CD4-positive, alpha-beta T cell treated with Interleukin-10 for 1 hour (primary cell): Measurements from ENCODE around the gene PDCD4.
A peak's percentile ranks its signal among the peaks of the same experiment; 100 is the strongest.

ENCODE experiments used
- DNase-seq: peaks from one replicate; pipeline ENCODE4 v3.0.0-alpha.2; 2020

The PDCD4 gene

DNA sequence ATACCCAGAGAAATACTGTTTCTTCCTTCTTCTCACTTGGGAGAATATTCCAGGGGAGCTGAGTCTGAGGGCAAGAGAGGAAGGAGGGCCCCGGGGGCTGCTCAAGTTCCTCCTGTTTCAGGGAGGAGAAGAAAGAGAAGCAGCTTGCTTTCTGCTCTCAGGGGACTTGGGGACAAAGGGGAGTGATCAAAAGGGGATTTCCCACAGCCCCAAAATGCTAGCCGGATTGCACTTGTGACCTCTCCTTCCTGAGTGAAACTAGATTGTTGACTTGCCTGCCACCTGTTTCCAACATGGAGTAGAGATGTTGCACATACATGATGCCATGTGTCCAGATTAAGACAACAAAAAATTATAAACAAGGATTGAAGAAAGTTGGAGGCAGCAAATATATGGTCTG, 28.7 kb upstream of the PDCD4 start:
- DNase-seq = peak; percentile 70

DNA sequence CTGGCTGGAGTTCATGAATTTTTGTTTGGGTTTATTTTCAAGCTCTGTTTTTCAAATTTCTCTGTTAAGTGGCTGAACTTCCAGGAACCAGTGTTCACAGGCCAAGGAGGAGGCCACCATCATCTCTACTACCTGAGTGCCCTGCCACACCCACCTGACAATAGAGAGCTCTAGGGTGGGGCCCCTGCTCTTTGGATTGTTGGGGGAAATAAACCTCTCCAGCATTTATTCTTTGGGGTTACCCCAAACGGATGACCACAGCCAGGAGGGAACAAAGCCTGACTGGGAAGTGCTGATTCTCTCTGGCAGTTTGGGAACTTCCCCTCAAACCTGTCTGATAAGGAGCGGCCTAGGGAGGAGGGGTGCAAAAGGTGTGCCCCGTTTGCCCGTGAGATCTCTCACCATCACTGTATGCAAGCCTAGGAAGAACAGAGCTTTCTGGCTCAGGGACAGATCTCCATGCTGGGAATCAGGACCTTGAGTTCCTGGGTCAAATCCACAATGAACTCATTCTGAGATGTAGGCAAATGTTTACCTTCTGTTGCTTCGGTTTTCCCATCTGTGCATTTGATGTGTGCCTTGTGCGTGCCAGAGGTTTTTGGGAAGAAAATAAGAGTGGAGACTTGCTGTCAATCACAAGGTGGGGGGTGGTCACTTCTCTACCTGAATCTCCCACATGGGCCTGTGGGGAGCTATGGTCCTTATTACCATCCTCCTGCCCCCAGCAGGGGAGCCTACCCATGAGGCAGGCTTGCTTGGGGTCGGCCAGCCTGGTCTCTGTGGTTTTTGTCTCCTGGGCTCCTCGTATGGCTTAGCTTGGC, 27.7 kb upstream of the PDCD4 start:
- DNase-seq = no peak

DNA sequence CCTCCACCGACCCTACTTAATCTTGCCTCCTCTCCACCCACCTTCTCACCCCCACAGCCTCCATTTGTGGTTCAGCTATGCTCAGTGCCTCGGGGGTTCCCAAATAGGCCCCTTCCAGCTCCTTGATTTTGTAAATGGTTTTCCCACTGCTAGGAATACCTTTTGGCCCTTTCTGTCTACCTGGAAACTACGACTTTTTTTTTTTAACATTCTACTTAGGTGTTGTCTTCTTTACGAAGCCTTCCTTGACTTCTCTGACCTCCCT, 27.2 kb upstream of the PDCD4 start:
- DNase-seq = no peak

DNA sequence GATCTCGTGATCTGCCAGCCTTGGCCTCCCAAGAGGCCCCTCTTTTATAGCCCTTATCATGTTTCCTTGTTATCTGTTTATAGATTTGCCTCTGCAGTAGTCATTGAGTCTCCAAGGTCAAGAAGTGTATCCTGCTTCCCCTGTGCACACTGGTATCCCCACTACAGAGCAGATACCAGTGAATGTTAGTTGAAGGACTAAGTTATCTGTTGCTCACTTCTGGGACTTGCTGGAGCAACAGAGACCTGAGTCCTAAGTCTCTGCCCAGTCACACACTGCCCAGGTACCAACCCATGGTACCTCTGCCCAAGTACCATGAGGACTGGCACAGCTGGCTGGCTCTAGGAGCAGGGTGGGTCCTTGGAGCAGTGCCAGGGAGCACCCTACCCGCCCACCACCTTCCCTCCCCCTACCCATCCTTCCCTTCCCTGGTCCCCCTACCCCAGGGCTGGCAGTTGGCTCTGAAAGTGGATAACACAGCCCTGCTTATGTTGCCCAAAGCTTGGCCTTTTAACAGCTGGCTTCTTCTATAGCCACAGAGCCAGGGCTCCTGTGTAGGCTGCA, 26.5 kb upstream of the PDCD4 start:
- no peak for DNase-seq

DNA sequence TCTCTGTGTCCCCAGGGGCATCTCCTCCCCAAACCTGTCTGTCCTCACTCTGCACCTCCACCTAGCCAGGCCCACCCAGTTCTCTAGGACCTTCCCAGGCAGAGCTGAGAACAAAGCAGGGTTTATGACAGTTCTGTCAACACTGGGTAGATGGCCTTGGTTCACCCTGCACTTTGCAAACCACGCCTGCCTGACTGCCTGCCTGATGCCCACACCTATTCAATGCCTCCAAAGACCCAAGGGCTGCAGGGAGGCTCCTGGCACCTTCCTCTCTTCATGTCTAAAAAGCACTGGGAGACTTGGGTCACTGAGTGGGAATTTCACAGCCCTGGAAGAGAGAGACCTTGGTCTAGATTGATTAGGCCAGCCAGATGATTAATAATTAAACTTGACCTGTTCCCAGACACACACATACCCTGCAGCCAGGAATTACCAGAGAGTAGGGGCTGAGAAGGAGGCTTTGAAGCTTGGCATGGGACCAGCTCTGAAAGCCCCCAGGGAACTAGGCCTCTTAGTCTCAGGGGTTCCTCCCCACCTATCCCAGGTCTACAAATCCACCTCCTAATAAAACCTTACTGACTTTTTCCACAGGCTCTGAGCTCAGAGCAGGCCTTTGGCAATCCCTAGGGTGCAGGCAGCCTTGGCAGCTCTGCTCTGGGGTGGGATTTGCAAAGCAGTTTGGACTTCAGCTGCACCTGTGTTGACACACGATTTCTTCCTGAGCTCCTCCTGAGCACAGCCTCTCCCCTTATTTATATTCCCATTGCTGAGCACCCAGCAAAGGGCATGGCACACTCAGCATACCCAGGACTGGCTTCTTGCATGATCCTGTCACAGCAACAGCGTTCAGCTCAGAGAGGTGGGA, 25.7 kb upstream of the PDCD4 start:
- no peak for DNase-seq

DNA sequence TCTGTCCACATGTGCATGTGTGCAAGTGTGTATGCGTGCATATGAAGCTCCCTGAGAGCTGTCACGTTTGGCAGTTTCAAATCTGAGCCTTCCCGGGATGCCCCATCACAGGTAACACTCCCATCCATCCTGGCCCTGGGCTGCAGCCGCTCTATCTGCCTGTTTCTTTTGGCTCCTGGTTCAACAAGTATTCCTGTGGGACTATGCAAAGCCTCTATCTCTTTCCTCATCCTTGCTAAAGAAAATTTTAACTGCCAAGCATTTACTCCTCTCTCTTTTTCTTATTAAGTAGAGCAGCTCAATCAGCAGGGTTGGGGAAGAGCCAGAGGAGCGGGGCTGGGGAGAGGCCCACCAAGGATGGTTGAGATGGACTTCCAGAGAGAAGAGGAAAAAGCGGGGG, 24.4 kb upstream of the PDCD4 start:
- DNase-seq = no peak

DNA sequence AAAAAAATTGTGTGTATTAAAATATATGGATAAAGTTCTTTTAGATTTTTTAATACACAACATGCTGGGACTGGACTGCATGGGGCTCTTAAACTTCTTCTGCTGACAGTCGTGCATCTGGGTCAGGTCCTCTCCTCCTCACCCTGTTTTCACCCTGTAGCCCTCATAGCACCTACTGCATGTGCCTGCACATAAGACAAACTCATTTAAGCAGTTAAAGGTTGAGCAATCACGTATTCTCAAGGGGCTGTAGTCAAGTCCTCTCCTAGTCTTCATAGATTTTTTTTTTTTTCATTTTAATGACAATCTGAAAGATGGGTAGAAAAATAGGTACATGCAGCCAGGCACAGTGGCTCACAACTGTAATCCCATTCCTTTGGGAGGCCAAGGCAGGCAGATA, 23.6 kb upstream of the PDCD4 start:
- no peak for DNase-seq

DNA sequence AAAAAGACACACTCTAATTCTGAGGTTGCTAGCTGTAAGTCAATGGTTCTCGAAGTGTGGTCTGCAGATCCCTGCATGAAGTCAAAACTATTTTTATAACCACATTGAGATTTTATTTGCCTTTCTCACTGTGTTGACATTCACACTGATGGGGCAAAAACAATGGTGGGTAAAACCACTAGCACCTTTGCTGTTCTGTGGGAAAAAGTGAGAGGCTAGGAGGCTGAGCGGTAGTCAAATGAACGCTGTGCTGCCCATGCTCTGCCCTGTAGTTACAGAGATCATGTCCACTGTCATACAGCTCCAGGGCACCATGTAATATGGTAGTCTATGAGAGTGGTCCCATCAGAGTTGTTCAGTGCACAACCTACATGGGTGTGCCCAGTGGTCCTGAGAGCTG, 21.6 kb upstream of the PDCD4 start:
- peak; percentile 51 for DNase-seq

DNA sequence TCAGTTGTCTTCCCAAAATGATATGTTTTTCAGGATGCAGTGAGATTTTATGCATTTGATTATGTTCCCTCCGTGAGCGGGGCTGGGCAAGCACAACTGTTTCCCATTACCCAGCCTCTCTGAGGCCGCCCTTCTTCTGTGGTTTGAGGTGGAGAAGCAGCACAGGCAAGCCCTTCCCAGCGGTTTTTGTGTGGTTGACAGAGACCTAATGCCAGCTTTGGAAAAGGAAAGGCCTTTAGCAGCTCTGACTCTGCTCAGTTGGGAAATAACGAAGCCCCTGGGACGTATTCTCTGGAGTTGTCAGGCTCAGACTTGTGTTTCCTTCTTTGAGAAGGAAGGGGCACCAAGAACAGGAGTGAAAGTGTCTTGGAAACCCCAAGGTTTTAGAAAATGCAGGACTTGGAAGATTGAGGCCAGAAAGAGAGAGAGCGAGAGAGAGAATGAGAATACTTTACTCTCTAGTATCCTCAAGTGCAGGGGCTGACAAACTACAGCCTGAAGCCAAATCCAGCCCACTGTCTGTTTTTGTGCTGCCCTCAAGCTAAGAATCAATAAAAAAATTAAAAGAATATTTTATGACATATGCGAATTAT, 20.6 kb upstream of the PDCD4 start:
- DNase-seq = no peak

DNA sequence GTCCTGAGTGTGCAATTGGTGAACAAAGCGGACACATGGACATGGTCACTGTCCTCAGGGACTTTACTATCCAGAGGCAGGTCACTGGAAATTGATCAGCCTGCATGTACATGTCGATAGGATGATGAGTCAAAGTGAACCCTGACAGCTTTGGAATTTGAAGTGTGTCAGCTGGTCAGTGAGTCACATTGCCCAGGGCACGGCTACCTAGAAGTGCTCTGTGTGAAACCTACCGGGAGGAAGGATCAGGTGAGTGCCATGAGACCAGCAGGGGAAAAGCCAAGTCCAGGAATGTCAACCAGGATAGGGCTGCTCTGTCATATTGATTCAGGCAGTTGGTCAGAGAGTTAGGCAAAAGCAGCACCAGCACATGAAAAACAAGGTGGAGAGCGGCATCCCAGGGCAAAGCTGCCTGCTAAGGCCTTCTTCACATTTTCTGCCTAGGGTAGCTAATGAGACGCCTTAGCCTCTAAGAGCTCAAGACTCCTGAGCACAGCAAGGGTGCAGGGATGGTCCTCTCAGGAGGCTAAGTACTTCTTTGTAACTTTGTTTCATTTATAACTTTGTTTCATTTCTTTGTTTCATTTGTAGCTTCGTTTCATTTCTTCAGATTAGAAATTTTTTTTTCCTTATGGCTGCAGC, 19.4 kb upstream of the PDCD4 start:
- no peak for DNase-seq

DNA sequence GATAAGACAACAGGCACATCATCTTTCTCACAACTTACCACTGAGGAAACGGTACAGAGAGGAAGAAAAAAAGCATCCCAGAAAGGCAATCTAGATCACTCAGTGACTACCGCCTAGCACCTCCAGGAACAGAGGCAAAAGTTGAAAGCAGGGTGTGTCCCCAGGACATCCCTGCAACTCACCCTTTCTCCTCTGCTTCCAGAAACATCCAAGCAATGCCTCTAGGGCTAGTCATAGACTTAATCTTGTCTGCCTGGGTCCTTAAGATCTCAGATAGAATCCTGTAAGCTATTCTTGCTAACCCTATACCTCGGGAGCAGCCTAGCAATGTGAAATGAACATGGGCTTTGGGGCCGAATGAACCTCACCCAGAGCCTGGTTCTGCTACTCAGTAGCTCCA, 18.8 kb upstream of the PDCD4 start:
- no peak for DNase-seq

DNA sequence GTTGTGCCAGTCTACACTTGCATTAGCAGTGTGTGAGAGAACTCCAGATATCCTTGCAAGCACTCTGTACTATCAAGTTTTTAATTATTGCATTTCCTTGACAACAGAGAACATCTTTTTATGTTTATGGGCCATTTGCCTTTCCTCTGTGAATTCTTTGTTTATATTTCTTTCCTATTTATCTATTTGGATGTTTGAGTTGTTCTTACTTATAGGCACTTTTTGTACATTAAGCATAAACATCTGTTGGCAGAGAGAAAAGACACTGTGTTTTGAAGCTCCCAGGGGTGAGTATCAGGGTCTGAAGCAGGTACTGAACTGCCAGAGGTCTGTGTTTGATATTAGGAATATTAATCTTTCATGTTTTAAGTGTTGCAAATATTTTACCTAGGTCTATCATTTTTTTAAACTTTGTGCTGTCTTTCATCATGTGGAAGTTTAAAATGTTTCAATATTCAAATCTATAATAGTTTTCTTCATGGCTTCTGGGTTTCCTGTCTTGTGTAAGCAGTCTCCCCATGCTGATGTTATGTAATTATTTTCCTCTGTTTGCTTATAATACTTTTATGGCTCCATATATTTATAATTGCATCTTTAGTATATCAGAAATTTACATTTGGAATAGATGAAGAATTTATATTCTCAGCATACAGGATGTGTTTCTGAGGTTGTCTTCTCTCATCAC, 17.7 kb upstream of the PDCD4 start:
- no peak for DNase-seq

DNA sequence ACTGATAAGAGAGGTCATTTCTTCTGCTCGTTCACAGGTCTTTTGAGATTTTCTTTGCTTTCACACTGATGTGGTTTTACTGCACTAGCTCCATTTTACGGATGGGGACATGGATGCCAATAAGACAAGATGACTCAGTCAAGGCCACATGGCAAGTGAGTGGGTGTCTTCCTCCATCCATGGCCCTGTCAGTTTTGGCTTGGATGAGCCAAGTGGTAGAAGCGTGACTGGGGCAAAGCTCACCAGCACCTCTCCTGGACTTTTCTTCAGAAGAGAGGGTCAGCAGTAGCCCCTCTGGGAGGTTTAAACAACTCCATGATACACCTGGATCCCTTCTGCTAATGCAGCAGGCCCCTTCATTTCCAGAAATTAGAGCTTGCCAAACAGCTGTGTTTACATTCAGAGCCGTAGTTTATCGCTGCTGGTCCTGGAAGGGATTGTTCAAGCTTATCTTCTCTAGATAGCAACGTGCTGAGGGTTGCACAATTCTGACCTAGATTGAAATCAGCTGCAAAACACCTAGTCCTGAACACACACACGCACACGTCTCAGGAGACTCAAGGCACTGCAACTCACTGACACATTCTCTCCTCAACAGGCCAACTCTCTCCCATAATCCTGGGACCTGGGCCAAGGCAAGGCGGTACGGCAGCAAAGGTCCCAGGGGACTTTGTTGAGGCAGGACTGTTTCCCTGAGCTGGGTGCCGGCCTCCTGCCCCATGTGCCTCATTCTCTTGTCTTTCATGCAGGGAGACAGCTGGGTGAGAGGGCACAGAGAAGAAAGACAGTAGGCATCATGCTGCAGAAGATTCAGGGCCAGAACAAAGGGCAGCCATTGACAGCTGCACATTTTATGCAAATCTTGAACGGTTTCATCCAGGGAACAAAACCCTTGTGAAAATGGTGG, 14.2 kb upstream of the PDCD4 start:
- no peak for DNase-seq

DNA sequence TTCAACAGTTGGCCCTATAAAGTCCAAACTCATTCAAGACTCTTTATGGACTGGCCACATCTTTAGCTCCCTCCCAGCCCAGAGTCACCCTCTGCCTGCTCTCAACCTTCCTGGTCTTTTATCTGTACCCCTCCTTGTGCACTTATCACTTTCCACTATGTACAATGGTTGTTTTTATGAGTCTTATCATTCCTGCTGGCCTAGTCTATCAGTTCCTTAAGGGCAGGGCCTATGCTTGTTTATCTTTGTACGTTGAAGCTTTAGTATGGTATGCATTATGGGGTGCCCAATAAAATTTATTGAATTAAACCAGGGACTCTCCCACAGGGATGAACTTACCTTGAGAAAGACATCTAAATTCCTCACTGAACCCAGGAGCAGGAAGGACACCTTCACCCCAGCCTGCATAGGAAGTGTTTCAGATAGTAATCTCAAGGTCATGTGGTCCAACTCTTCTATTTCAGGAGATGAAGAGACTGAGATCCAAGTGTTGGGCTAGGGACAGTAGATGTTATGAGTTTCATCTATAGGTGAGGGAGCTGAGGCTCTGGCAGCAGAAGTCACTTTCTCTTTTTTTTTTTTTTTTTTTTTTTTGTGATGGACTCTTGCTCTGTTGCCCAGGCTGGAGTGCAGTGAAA, 13.3 kb upstream of the PDCD4 start:
- no peak for DNase-seq

DNA sequence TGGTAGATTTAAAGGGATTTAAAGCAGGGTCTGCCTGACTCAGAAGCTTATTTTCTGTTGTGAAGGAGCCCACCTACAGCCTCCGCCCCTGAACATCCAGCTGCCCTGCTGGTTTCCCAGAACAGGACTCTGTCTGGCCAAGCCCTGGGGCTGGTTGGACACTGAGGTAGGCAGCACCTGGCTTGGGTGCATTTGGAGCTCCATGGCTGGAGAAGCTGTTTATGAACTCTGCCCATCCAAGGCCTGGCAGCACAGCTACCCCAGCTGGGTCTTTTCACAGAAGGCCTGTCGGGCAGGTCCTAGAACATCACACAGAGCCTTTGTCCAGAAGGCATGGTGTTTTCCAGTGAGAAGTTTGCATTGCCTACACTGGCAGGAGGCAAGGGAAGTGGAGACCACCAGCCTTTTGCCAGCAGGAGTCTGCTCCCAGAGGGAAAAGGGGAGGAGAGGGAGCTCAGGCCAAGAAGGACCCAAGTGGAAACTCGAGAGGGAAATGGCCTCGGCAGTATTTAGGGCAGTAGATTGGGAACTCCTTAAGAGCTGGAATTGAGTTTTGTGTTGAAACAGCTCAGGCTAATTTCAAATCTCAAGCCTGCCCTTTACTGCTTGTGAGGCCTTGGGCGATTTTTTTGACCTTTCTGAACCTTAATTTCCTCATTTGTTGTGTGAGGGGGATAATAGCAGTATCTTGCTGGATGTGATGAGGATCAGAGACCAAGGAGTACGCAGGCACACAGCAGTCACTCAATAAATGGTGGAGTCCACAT, 12.3 kb upstream of the PDCD4 start:
- DNase-seq = no peak

DNA sequence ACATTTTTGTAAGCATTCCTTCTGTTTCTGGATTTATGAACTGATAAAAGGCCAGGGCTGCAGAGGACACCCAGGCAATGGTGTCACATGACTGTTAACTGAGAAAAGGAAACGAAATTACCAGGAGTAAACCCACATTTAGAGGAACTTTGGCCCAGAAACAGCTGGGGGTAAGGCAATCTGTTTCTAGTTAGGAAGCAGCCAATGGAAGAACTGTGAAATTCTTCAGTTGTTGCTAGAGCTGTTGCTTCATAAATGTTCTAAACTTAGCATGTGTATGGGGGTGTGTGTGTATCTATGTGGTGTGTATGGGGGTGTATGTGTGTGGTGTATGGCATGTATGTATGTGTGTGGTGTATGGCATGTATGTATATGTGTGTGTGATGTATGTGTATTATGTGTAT, 11.8 kb upstream of the PDCD4 start:
- no peak for DNase-seq

DNA sequence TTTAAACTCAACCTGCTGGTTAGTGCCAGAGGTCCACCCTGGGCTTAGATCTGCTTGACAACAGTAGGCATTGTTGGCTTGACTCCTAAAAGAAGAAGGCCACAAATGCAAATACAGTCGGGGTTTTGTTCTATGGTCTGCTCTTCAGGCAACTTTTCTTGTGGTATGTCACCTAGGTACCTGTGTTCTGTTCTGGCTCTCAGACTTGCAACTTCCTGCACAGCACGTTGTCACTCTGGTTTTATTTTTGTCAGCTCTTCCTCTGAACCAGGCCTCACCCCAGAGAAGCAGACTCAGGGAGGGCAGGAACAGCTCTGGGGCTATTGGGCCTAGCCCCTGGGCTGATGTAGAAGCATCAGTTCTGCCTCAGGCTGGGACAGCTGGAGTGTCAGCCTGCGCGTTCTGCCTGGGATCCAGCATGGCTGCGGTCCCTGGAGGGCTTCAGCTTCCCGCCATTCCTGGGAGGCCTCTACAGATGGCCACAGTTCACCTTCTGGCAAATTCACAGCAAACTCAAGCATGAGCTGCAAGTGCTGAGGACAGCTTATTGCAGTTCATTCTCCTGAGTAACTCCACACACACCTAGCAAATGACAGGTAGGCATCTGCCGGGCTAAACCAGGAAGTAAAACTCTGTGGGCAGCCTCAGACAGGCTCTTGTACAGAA, 11.0 kb upstream of the PDCD4 start:
- DNase-seq = peak; percentile 79

DNA sequence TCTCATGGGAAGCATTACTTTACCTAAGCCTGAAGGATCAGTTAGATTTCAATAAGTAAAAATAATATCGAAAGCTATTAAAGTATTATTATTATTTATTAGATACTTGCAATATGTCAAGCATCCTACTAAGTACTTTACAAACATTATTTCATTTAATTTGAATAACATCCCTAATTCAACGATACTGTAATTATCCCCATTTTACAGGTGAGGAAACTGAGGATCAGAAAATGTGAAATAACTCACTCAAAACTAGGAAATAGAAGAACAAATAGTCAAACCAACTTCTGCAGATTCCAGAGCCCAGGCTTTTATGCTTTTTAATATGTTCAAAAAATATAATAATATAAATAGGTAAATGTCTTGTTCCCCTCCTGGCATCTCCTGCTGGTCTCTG, 10.3 kb upstream of the PDCD4 start:
- DNase-seq = no peak

DNA sequence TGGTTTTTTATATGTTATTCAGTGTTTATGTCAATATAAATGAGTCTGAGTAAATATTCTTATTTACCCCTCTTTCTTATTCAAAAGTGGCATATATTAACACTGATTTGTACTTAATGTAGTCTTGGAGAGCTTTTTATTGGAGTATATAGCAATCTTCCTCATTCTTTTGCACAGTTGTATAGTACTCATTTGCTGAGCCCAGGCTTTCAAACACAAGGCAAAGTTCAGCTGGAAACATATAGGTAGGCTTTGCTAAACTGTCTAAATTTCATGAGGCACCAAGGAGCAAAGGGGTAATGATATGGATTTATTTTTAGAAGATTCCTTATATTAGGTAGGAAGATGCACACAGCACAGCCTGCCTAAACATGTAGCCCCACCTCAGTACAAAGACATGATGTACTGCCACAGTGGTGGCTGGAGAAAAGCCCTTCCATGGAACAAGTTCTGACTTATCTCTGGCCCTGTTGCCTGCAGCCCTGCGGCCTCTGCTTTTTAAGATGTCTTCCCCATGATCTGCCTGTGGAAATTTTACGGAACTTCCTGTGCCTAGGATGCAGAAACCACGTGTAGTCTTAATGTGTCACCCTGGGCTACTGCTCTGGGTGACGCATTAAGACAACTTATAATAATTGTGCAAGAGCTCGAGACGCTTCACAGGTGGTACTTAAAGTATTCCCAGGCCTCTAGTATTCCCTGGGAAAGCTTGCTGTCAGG, 9.6 kb upstream of the PDCD4 start:
- no peak for DNase-seq
